ENCODE results near the gene PGLYRP2. TPM values are rescaled to one million over a fixed set of nuclear protein-coding genes. Genes with fewer than 3 reads are reported as not detected.
"Not testable (repeated sequence)": the region's sequence is repeated elsewhere in the genome, so short reads cannot be mapped to it uniquely, and the experiment has no call there.

PGLYRP2 gene
- total RNA-seq, 6 donors from 2014 or later: not detected

DNA sequence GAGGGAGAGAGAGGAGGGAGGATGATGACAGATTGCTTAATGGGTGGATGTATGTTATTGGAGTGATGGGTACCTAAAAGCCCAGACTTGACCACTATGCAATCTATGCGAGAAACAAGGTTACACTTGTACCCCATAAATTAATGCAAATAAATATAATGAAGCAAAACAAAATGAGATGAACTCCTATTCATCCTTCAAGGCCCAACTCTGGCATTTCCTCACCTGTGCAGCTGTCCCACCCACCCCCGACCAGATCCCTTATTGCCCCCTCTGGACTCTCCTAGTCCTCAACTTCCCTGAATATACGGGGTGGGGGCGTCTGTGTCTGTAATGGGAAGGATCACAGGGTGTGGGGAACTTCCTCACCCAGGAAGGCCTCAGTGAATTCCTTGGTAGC lies 4.1 kb downstream of the PGLYRP2 start:
- no peak for DNase-seq
- no peak for ATAC-seq (ENCODE audit: low FRiP score in 2 of 2)
- WGBS, 2 donors: 81 to 86% methylated on average over 4 of the region's 4 CpGs

GRCh38 chr19:15473821-15474220 lies 5.5 kb downstream of the PGLYRP2 start:
- H3K9me3 ChIP-seq; H3K36me3 ChIP-seq; H3K27me3 ChIP-seq; H3K4me3 ChIP-seq; H3K27ac ChIP-seq; DNase-seq; ATAC-seq (ENCODE audit: low FRiP score in 2 of 2): not testable (repeated sequence)
- peaks cover 9 to 14% (median 9%) of the 10 kb centered on the region in 4 donors for H3K4me1 ChIP-seq
- WGBS, 2 donors: 53 to 70% methylated on average over 4 of the region's 4 CpGs

More for the DNA sequence above, 4.1 kb downstream of the PGLYRP2 start:
- TF ChIP-seq POLR2AphosphoS5 (IDR thresholded peaks at IDR 0.05) (no peak), POLR2A (IDR thresholded peaks at IDR 0.05) (no peak)
- TF ChIP-seq, protein P1, sequence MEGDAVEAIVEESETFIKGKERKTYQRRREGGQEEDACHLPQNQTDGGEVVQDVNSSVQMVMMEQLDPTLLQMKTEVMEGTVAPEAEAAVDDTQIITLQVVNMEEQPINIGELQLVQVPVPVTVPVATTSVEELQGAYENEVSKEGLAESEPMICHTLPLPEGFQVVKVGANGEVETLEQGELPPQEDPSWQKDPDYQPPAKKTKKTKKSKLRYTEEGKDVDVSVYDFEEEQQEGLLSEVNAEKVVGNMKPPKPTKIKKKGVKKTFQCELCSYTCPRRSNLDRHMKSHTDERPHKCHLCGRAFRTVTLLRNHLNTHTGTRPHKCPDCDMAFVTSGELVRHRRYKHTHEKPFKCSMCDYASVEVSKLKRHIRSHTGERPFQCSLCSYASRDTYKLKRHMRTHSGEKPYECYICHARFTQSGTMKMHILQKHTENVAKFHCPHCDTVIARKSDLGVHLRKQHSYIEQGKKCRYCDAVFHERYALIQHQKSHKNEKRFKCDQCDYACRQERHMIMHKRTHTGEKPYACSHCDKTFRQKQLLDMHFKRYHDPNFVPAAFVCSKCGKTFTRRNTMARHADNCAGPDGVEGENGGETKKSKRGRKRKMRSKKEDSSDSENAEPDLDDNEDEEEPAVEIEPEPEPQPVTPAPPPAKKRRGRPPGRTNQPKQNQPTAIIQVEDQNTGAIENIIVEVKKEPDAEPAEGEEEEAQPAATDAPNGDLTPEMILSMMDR (IDR thresholded peaks at IDR 0.05): no peak
- H3K27ac ChIP-seq: no peak overlapping the region
- H3K4me3 ChIP-seq: no peak overlapping the region
- no peaks in the 10 kb centered on the region for H3K9me3 ChIP-seq
- no peaks in the 10 kb centered on the region for H3K36me3 ChIP-seq
- peaks cover 0 to 4% (median 0%) of the 10 kb centered on the region in 4 donors for H3K4me1 ChIP-seq
- H3K27me3 ChIP-seq: no peaks in the 10 kb centered on the region

GRCh38 chr19:15471639-15472101 lies 7.6 kb downstream of the PGLYRP2 start:
- peaks cover 9 to 22% (median 13%) of the 10 kb centered on the region in 4 donors for H3K4me1 ChIP-seq
- WGBS, 2 donors: 47 to 60% methylated on average over 12 to 29 of the region's 31 CpGs
- TF ChIP-seq POLR2AphosphoS5 (IDR thresholded peaks at IDR 0.05) (no peak), EP300 (IDR thresholded peaks at IDR 0.05) (no peak), POLR2A (IDR thresholded peaks at IDR 0.05) (no peak)
- TF ChIP-seq, protein P1 (IDR thresholded peaks at IDR 0.05): no peak
- DNase-seq: peak in 1 of 2 donors; percentile 77
- H3K4me3 ChIP-seq: no peak overlapping the region
- H3K9me3 ChIP-seq: no peaks in the 10 kb centered on the region
- H3K27ac ChIP-seq: no peak overlapping the region
- H3K36me3 ChIP-seq: no peaks in the 10 kb centered on the region
- ATAC-seq (ENCODE audit: low FRiP score in 2 of 2): no peak
- peaks cover 0 to 10% (median 3%) of the 10 kb centered on the region in 4 donors for H3K27me3 ChIP-seq

DNA sequence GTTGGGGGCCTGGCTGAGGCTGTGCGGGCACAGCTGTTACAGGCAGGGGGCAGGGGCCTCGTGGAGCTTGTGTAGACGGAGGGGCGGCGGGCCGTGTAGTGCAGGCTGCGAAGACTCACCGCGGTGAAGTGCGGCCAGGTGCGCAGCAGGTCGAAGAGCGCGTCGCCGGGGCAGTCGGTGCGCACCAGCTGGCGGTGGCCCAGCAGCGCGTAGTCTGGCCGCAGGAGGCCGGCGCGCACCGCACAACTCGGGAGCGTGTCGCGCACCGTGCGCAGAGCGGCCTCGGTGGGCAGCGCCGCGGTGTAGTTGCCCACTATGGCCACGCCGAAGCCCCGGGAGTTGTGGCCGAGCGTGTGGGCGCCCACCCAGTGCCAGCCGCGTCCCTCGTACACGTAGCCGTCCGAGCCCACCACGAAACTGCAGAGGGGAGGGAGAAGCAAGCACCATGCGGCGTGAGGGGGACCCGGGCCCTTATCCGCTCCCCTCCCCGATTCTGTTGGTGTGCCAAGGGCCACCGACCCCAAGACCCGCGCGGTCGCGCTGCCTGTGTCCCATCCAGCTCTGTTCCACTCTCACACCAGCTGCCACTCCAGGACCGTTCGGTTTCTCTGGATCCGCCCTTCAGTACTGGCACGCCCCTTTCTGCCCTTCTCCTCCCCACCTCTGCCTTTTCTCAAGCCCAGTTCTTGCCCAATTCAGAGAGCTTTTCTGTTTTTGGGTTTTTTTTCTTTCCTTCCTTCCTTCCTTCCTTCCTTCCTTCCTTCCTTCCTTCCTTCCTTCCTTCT lies 9.6 kb downstream of the PGLYRP2 start:
- peak overlapping the region in 2 of 4 donors; percentile 14 to 36 for H3K27ac ChIP-seq

More for the DNA sequence above, 9.6 kb downstream of the PGLYRP2 start:
- peaks cover 9 to 32% (median 17%) of the 10 kb centered on the region in 4 donors for H3K4me1 ChIP-seq
- TF ChIP-seq, protein P1 (IDR thresholded peaks at IDR 0.05): no peak
- no peak for TF ChIP-seq POLR2AphosphoS5 (IDR thresholded peaks at IDR 0.05)
- no peak for TF ChIP-seq POLR2A (IDR thresholded peaks at IDR 0.05)
- no peak for TF ChIP-seq EP300 (IDR thresholded peaks at IDR 0.05)
- no peaks in the 10 kb centered on the region for H3K36me3 ChIP-seq
- H3K9me3 ChIP-seq: no peaks in the 10 kb centered on the region
- peaks cover 0 to 10% (median 4%) of the 10 kb centered on the region in 4 donors for H3K27me3 ChIP-seq
- H3K4me3 ChIP-seq: peak overlapping the region in 3 of 4 donors; percentile 28 to 50 (median 44)
- DNase-seq (peak in 1 of 2 donors; percentile 86), ATAC-seq (ENCODE audit: low FRiP score in 2 of 2) (peak in 1 of 2 donors; percentile 78)
- WGBS, 2 donors: 5% methylated on average over 15 to 34 of the region's 65 CpGs

Data from upper lobe of left lung (tissue), 6 donors.